ENCODE results near the gene USP43.

Gene USP43

GRCh38 chr17:9702914-9703780, 57.8 kb downstream of the USP43 start:
- Histone ChIP-seq H4K8ac (ENCODE audit: low read depth, low read length) (no peak overlapping the region), H3K9ac (ENCODE audit: low read length) (no peak overlapping the region), H3K79me1 (ENCODE audit: low read length) (no peaks in the 10 kb centered on the region), H3K27me3 (ENCODE audit: insufficient read depth, low read length, poor library complexity) (no peaks in the 10 kb centered on the region), H2AK5ac (ENCODE audit: low read length) (no peak overlapping the region), H2BK15ac (replicated peaks; ENCODE audit: low read depth) (no peak overlapping the region), H3K18ac (ENCODE audit: low read length) (no peak overlapping the region), H3K4me3 (ENCODE audit: low read length) (no peak overlapping the region), H3K23ac (ENCODE audit: low read length) (no peak overlapping the region), H3K27ac (ENCODE audit: low read depth, low read length) (no peak overlapping the region), H3K4me2 (ENCODE audit: low read length) (no peak overlapping the region), H3K4ac (ENCODE audit: low read depth, low read length) (no peak overlapping the region), H3K79me2 (ENCODE audit: control insufficient read depth, insufficient read depth, low read length) (no peaks in the 10 kb centered on the region), H2BK5ac (ENCODE audit: low read length) (no peak overlapping the region), H3K56ac (ENCODE audit: low read length) (no peak overlapping the region), H3K4me1 (ENCODE audit: control insufficient read depth, low read depth, low read length) (no peaks in the 10 kb centered on the region), H3K36me3 (ENCODE audit: control insufficient read depth, insufficient read depth, low read length) (peaks cover 2% of the 10 kb centered on the region), H2BK120ac (ENCODE audit: low read depth, low read length) (no peak overlapping the region), H4K5ac (ENCODE audit: low read length) (no peak overlapping the region)
- DNase-seq = no peak
- WGBS (ENCODE audit: extremely low coverage, insufficient coverage, low lambda C conversion rate) = no CpG with 5 or more reads among the region's 15 CpGs

GRCh38 chr17:9703781-9704082, 58.4 kb downstream of the USP43 start:
- WGBS (ENCODE audit: extremely low coverage, insufficient coverage, low lambda C conversion rate) = no CpG with 5 or more reads among the region's 3 CpGs

GRCh38 chr17:9705745-9706144, 60.4 kb downstream of the USP43 start:
- H3K56ac ChIP-seq (ENCODE audit: low read length) = no peak overlapping the region
- H3K4me3 ChIP-seq (ENCODE audit: low read length) = no peak overlapping the region
- no peak overlapping the region for H4K8ac ChIP-seq (ENCODE audit: low read depth, low read length)
- peaks cover 2% of the 10 kb centered on the region for H3K36me3 ChIP-seq (ENCODE audit: control insufficient read depth, insufficient read depth, low read length)
- no peak overlapping the region for H3K4ac ChIP-seq (ENCODE audit: low read depth, low read length)
- H3K79me1 ChIP-seq (ENCODE audit: low read length) = no peaks in the 10 kb centered on the region
- H2BK15ac ChIP-seq (replicated peaks; ENCODE audit: low read depth) = no peak overlapping the region
- no peak overlapping the region for H4K5ac ChIP-seq (ENCODE audit: low read length)
- no peak overlapping the region for H3K9ac ChIP-seq (ENCODE audit: low read length)
- H3K4me1 ChIP-seq (ENCODE audit: control insufficient read depth, low read depth, low read length) = no peaks in the 10 kb centered on the region
- no peak overlapping the region for H2BK5ac ChIP-seq (ENCODE audit: low read length)
- no peak overlapping the region for H3K23ac ChIP-seq (ENCODE audit: low read length)
- H3K27me3 ChIP-seq (ENCODE audit: insufficient read depth, low read length, poor library complexity) = no peaks in the 10 kb centered on the region
- no peak overlapping the region for H3K27ac ChIP-seq (ENCODE audit: low read depth, low read length)
- H2BK120ac ChIP-seq (ENCODE audit: low read depth, low read length) = no peak overlapping the region
- H3K4me2 ChIP-seq (ENCODE audit: low read length) = no peak overlapping the region
- no peak overlapping the region for H3K18ac ChIP-seq (ENCODE audit: low read length)
- H2AK5ac ChIP-seq (ENCODE audit: low read length) = no peak overlapping the region
- WGBS (ENCODE audit: extremely low coverage, insufficient coverage, low lambda C conversion rate) = no CpG with 5 or more reads among the region's 1 CpG
- H3K79me2 ChIP-seq (ENCODE audit: control insufficient read depth, insufficient read depth, low read length) = no peaks in the 10 kb centered on the region
- DNase-seq = no peak

More at GRCh38 chr17:9703781-9704082, 58.4 kb downstream of the USP43 start:
- H3K79me2 ChIP-seq (ENCODE audit: control insufficient read depth, insufficient read depth, low read length) = no peaks in the 10 kb centered on the region
- H3K18ac ChIP-seq (ENCODE audit: low read length) = no peak overlapping the region
- no peak overlapping the region for H3K4ac ChIP-seq (ENCODE audit: low read depth, low read length)
- H2AK5ac ChIP-seq (ENCODE audit: low read length) = no peak overlapping the region
- H4K5ac ChIP-seq (ENCODE audit: low read length) = no peak overlapping the region
- no peak overlapping the region for H2BK5ac ChIP-seq (ENCODE audit: low read length)
- H3K79me1 ChIP-seq (ENCODE audit: low read length) = no peaks in the 10 kb centered on the region
- H3K36me3 ChIP-seq (ENCODE audit: control insufficient read depth, insufficient read depth, low read length) = peaks cover 2% of the 10 kb centered on the region
- no peak for DNase-seq
- no peak overlapping the region for H3K4me2 ChIP-seq (ENCODE audit: low read length)
- no peak overlapping the region for H3K27ac ChIP-seq (ENCODE audit: low read depth, low read length)
- H3K27me3 ChIP-seq (ENCODE audit: insufficient read depth, low read length, poor library complexity) = no peaks in the 10 kb centered on the region
- H3K56ac ChIP-seq (ENCODE audit: low read length) = no peak overlapping the region
- H4K8ac ChIP-seq (ENCODE audit: low read depth, low read length) = no peak overlapping the region
- H2BK120ac ChIP-seq (ENCODE audit: low read depth, low read length) = no peak overlapping the region
- H3K9ac ChIP-seq (ENCODE audit: low read length) = no peak overlapping the region
- H3K4me1 ChIP-seq (ENCODE audit: control insufficient read depth, low read depth, low read length) = no peaks in the 10 kb centered on the region
- no peak overlapping the region for H2BK15ac ChIP-seq (replicated peaks; ENCODE audit: low read depth)
- H3K4me3 ChIP-seq (ENCODE audit: low read length) = no peak overlapping the region
- no peak overlapping the region for H3K23ac ChIP-seq (ENCODE audit: low read length)

GRCh38 chr17:9707948-9708347, 62.6 kb downstream of the USP43 start:
- Histone ChIP-seq H3K4me2 (ENCODE audit: low read length) (no peak overlapping the region), H3K4me3 (ENCODE audit: low read length) (no peak overlapping the region), H3K23ac (ENCODE audit: low read length) (no peak overlapping the region), H2BK5ac (ENCODE audit: low read length) (no peak overlapping the region), H3K4me1 (ENCODE audit: control insufficient read depth, low read depth, low read length) (no peaks in the 10 kb centered on the region), H3K18ac (ENCODE audit: low read length) (no peak overlapping the region), H3K36me3 (ENCODE audit: control insufficient read depth, insufficient read depth, low read length) (no peaks in the 10 kb centered on the region), H3K4ac (ENCODE audit: low read depth, low read length) (no peak overlapping the region), H2BK15ac (replicated peaks; ENCODE audit: low read depth) (no peak overlapping the region), H3K79me2 (ENCODE audit: control insufficient read depth, insufficient read depth, low read length) (no peaks in the 10 kb centered on the region), H2BK120ac (ENCODE audit: low read depth, low read length) (no peak overlapping the region), H4K8ac (ENCODE audit: low read depth, low read length) (no peak overlapping the region), H4K5ac (ENCODE audit: low read length) (no peak overlapping the region), H3K56ac (ENCODE audit: low read length) (no peak overlapping the region), H3K79me1 (ENCODE audit: low read length) (no peaks in the 10 kb centered on the region), H3K27ac (ENCODE audit: low read depth, low read length) (no peak overlapping the region), H3K9ac (ENCODE audit: low read length) (no peak overlapping the region), H2AK5ac (ENCODE audit: low read length) (no peak overlapping the region), H3K27me3 (ENCODE audit: insufficient read depth, low read length, poor library complexity) (no peaks in the 10 kb centered on the region)
- no CpG with 5 or more reads among the region's 4 CpGs for WGBS (ENCODE audit: extremely low coverage, insufficient coverage, low lambda C conversion rate)
- DNase-seq = no peak

GRCh38 chr17:9714801-9715200, 69.5 kb downstream of the USP43 start:
- WGBS (ENCODE audit: extremely low coverage, insufficient coverage, low lambda C conversion rate) = no CpG with 5 or more reads among the region's 6 CpGs
- H3K56ac ChIP-seq (ENCODE audit: low read length) = no peak overlapping the region
- no peak overlapping the region for H3K27ac ChIP-seq (ENCODE audit: low read depth, low read length)
- H3K18ac ChIP-seq (ENCODE audit: low read length) = no peak overlapping the region
- H3K9ac ChIP-seq (ENCODE audit: low read length) = no peak overlapping the region
- no peak overlapping the region for H2BK15ac ChIP-seq (replicated peaks; ENCODE audit: low read depth)
- no peak overlapping the region for H2BK120ac ChIP-seq (ENCODE audit: low read depth, low read length)
- H3K27me3 ChIP-seq (ENCODE audit: insufficient read depth, low read length, poor library complexity) = no peaks in the 10 kb centered on the region
- H3K79me1 ChIP-seq (ENCODE audit: low read length) = no peaks in the 10 kb centered on the region
- no peak overlapping the region for H3K4me3 ChIP-seq (ENCODE audit: low read length)
- no peak overlapping the region for H4K5ac ChIP-seq (ENCODE audit: low read length)
- no peak overlapping the region for H2BK5ac ChIP-seq (ENCODE audit: low read length)
- DNase-seq = no peak
- no peak overlapping the region for H3K4me2 ChIP-seq (ENCODE audit: low read length)
- no peak overlapping the region for H3K4ac ChIP-seq (ENCODE audit: low read depth, low read length)
- H2AK5ac ChIP-seq (ENCODE audit: low read length) = no peak overlapping the region
- no peaks in the 10 kb centered on the region for H3K4me1 ChIP-seq (ENCODE audit: control insufficient read depth, low read depth, low read length)
- H3K79me2 ChIP-seq (ENCODE audit: control insufficient read depth, insufficient read depth, low read length) = no peaks in the 10 kb centered on the region
- H3K36me3 ChIP-seq (ENCODE audit: control insufficient read depth, insufficient read depth, low read length) = no peaks in the 10 kb centered on the region
- no peak overlapping the region for H4K8ac ChIP-seq (ENCODE audit: low read depth, low read length)
- no peak overlapping the region for H3K23ac ChIP-seq (ENCODE audit: low read length)

GRCh38 chr17:9715503-9716016, 70.2 kb downstream of the USP43 start:
- H3K4me3 ChIP-seq (ENCODE audit: low read length) = no peak overlapping the region
- no peak overlapping the region for H4K5ac ChIP-seq (ENCODE audit: low read length)
- H4K8ac ChIP-seq (ENCODE audit: low read depth, low read length) = no peak overlapping the region
- H3K4ac ChIP-seq (ENCODE audit: low read depth, low read length) = no peak overlapping the region
- no peaks in the 10 kb centered on the region for H3K79me1 ChIP-seq (ENCODE audit: low read length)
- no peaks in the 10 kb centered on the region for H3K27me3 ChIP-seq (ENCODE audit: insufficient read depth, low read length, poor library complexity)
- H3K27ac ChIP-seq (ENCODE audit: low read depth, low read length) = no peak overlapping the region
- H3K4me1 ChIP-seq (ENCODE audit: control insufficient read depth, low read depth, low read length) = no peaks in the 10 kb centered on the region
- no peak overlapping the region for H2BK15ac ChIP-seq (replicated peaks; ENCODE audit: low read depth)
- no peak overlapping the region for H3K18ac ChIP-seq (ENCODE audit: low read length)
- DNase-seq = no peak
- no peak overlapping the region for H2BK120ac ChIP-seq (ENCODE audit: low read depth, low read length)
- no peak overlapping the region for H2BK5ac ChIP-seq (ENCODE audit: low read length)
- no peak overlapping the region for H3K56ac ChIP-seq (ENCODE audit: low read length)
- H3K36me3 ChIP-seq (ENCODE audit: control insufficient read depth, insufficient read depth, low read length) = no peaks in the 10 kb centered on the region
- no peak overlapping the region for H3K23ac ChIP-seq (ENCODE audit: low read length)
- H3K79me2 ChIP-seq (ENCODE audit: control insufficient read depth, insufficient read depth, low read length) = no peaks in the 10 kb centered on the region
- WGBS (ENCODE audit: extremely low coverage, insufficient coverage, low lambda C conversion rate) = no CpG with 5 or more reads among the region's 1 CpG
- no peak overlapping the region for H2AK5ac ChIP-seq (ENCODE audit: low read length)
- no peak overlapping the region for H3K9ac ChIP-seq (ENCODE audit: low read length)
- no peak overlapping the region for H3K4me2 ChIP-seq (ENCODE audit: low read length)

All from mesendoderm (in vitro differentiated cells).